ENCODE measurements around the gene MTO1. TPM values are rescaled to one million over a fixed set of nuclear protein-coding genes. Genes with fewer than 3 reads are reported as not detected.

MTO1 gene
- total and polyA plus RNA-seq, 2 experiments from 2014 or later = 19.2 to 27.4 TPM

- no peak overlapping the region for H2AFZ ChIP-seq
- no peaks in the 10 kb centered on the region for H3K4me1 ChIP-seq (ENCODE audit: insufficient read depth)
- DNase-seq (ENCODE audit: low spot score) = no peak
- H3K36me3 ChIP-seq (replicated peaks; ENCODE audit: insufficient read depth, low read depth) = no peaks in the 10 kb centered on the region
- no peaks in the 10 kb centered on the region for H4K20me1 ChIP-seq (ENCODE audit: insufficient read depth, poor library complexity, severe bottlenecking)
- WGBS (ENCODE audit: low lambda C conversion rate, missing lambda C conversion rate) = 94% methylated on average over 3 of the region's 3 CpGs
- no peaks in the 10 kb centered on the region for H3K9me2 ChIP-seq (replicated peaks; ENCODE audit: insufficient read depth)
- no peaks in the 10 kb centered on the region for H3K27me3 ChIP-seq
- no peak overlapping the region for H3K27ac ChIP-seq
- H3K9me3 ChIP-seq (ENCODE audit: low read depth) = no peaks in the 10 kb centered on the region
- TF ChIP-seq CTCF (IDR thresholded peaks at IDR 0.05; ENCODE audit: poor library complexity) (no peak), EZH2phosphoT487 (IDR thresholded peaks at IDR 0.05; ENCODE audit: low read depth, severe bottlenecking, unreplicated experiment) (no peak), EZH2 (IDR thresholded peaks at IDR 0.05; ENCODE audit: borderline replicate concordance) (no peak)
- no peaks in the 10 kb centered on the region for H3K79me2 ChIP-seq
- H3K4me2 ChIP-seq = no peak overlapping the region
- H3K4me3 ChIP-seq = no peak overlapping the region
Observed at GRCh38 chr6:73532293-73532692, 70.8 kb downstream of the MTO1 start.

DNA sequence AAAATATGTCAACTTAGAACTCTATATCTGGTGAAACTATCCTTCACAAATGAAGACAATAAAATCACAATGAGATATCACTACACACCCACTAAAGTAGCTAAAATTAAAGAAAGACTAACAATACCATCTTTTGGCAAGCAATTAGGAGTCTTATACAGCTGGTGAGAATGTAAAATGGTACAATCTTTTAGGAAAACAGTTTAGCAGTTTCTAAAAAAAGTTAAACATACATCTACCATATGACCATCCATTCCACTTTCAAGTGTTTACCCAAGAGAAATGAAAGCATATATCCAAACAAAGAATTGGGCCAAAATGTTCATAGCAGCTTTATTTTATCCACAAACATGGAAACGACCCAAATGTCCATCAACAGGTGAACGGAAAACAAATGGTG lies 73.1 kb downstream of the MTO1 start:
- WGBS (ENCODE audit: low lambda C conversion rate, missing lambda C conversion rate) = 92% methylated on average over 2 of the region's 2 CpGs
- no peaks in the 10 kb centered on the region for H3K36me3 ChIP-seq (replicated peaks; ENCODE audit: insufficient read depth, low read depth)
- no peak for DNase-seq (ENCODE audit: low spot score)
- no peaks in the 10 kb centered on the region for H3K9me3 ChIP-seq (ENCODE audit: low read depth)
- no peaks in the 10 kb centered on the region for H3K4me1 ChIP-seq (ENCODE audit: insufficient read depth)
- H3K4me3 ChIP-seq = no peak overlapping the region
- H3K27ac ChIP-seq = no peak overlapping the region
- H3K9me2 ChIP-seq (replicated peaks; ENCODE audit: insufficient read depth) = no peaks in the 10 kb centered on the region
- no peak for TF ChIP-seq CTCF (IDR thresholded peaks at IDR 0.05; ENCODE audit: poor library complexity)
- TF ChIP-seq EZH2 (IDR thresholded peaks at IDR 0.05; ENCODE audit: borderline replicate concordance) = no peak
- no peak for TF ChIP-seq EZH2phosphoT487 (IDR thresholded peaks at IDR 0.05; ENCODE audit: low read depth, severe bottlenecking, unreplicated experiment)
- no peak overlapping the region for H3K4me2 ChIP-seq
- no peak overlapping the region for H2AFZ ChIP-seq
- H3K27me3 ChIP-seq = no peaks in the 10 kb centered on the region
- H3K79me2 ChIP-seq = no peaks in the 10 kb centered on the region
- H4K20me1 ChIP-seq (ENCODE audit: insufficient read depth, poor library complexity, severe bottlenecking) = no peaks in the 10 kb centered on the region

- Histone ChIP-seq H3K4me1 (ENCODE audit: insufficient read depth) (no peaks in the 10 kb centered on the region), H3K9me2 (replicated peaks; ENCODE audit: insufficient read depth) (no peaks in the 10 kb centered on the region), H2AFZ (no peak overlapping the region), H4K20me1 (ENCODE audit: insufficient read depth, poor library complexity, severe bottlenecking) (no peaks in the 10 kb centered on the region), H3K27me3 (no peaks in the 10 kb centered on the region), H3K36me3 (replicated peaks; ENCODE audit: insufficient read depth, low read depth) (no peaks in the 10 kb centered on the region), H3K9me3 (ENCODE audit: low read depth) (no peaks in the 10 kb centered on the region), H3K79me2 (no peaks in the 10 kb centered on the region), H3K4me2 (no peak overlapping the region), H3K27ac (no peak overlapping the region), H3K4me3 (no peak overlapping the region)
- TF ChIP-seq CTCF (IDR thresholded peaks at IDR 0.05; ENCODE audit: poor library complexity) (no peak), EZH2 (IDR thresholded peaks at IDR 0.05; ENCODE audit: borderline replicate concordance) (no peak), EZH2phosphoT487 (IDR thresholded peaks at IDR 0.05; ENCODE audit: low read depth, severe bottlenecking, unreplicated experiment) (no peak)
- WGBS (ENCODE audit: low lambda C conversion rate, missing lambda C conversion rate) = 95% methylated on average over 3 of the region's 3 CpGs
- no peak for DNase-seq (ENCODE audit: low spot score)
Observed at GRCh38 chr6:73537677-73538076, 76.1 kb downstream of the MTO1 start.

All from hepatocyte (in vitro differentiated cells).